CD4-positive, alpha-beta T cell treated with Interferon alpha-2 for 1 hour (primary cell): ENCODE results near the gene DAZAP1.

ENCODE experiments used
- DNase-seq, 2 donors: peaks; one replicate each; pipeline ENCODE4 v3.0.0-alpha.2; 2020 to 2022

Gene DAZAP1

DNA sequence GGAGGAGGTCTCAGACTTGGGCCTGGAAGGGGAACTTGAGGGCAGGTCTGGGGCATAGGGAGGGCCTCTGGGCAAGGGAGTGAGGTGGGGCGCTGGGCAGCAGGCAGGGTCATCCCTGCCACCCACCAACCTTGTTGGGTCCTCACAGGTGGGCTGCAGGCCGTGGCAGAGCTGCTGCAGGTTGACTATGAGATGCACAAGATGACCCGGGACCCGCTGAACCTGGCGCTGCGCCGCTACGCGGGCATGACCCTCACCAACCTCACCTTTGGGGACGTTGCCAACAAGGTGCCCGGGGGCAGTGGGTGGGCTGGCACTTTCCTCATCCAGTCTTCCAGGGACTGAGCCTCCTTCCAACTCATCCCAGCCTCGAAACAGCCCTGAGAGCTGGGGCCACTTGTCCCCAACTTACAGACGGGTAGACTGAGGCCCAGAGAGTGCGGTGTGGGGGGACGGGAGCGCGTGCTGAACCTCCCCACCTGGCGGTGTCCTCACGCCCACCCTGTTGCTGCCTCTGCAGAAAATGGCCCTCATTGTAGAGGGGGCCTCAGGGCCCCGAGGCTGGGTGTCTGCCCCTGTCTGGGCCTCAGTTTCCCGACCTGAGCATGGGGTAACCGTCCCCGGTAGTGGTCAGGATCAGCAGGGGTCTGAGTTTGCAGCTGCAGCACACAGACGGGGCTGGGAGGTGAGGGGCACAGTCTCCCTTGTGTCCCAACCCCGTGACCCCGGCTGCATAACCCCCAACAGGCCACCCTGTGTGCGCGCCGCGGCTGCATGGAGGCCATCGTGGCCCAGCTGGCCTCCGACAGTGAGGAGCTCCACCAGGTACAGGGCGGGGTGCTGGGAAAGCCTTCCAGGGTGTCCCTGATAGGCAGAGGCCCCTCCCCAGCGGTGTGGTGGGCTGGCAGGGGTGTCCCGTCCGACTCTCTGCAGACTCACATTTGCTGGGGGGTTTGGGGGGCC lies 52.9 kb downstream of the DAZAP1 start:
- no peak for DNase-seq

DNA sequence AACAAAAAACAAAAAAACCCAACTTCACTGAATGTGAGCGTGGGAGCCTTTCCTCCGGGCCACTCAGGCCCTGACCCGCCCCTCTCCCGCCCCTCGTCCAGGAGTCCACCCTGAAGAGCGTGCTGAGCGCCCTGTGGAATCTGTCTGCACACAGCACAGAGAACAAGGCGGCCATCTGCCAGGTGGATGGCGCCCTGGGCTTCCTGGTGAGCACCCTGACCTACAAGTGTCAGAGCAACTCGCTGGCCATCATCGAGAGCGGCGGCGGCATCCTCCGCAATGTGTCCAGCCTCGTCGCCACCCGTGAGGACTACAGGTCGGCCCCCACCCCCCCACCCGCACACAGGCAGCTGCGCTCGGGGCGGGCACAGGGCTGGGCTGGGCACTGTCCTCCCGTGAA lies 54.5 kb downstream of the DAZAP1 start:
- no peak for DNase-seq

DNA sequence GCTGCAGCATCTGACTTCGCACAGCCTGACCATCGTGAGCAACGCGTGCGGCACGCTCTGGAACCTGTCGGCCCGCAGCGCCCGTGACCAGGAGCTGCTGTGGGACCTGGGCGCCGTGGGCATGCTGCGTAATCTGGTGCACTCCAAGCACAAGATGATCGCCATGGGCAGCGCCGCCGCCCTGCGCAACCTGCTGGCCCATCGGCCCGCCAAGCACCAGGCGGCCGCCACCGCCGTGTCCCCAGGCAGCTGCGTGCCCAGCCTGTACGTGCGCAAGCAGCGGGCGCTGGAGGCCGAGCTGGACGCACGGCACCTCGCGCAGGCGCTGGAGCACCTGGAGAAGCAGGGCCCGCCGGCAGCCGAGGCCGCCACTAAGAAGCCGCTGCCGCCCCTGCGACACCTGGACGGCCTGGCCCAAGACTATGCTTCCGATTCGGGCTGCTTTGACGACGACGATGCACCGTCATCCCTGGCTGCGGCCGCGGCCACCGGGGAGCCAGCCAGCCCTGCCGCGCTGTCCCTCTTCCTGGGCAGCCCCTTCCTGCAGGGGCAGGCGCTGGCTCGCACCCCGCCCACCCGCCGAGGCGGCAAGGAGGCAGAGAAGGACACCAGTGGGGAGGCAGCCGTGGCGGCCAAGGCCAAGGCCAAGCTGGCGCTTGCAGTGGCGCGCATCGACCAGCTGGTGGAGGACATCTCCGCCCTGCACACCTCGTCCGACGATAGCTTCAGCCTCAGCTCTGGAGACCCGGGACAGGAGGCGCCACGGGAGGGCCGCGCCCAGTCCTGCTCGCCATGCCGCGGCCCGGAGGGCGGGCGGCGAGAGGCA lies 58.0 kb downstream of the DAZAP1 start:
- DNase-seq: peak in 1 of 2 donors; percentile 52

DNA sequence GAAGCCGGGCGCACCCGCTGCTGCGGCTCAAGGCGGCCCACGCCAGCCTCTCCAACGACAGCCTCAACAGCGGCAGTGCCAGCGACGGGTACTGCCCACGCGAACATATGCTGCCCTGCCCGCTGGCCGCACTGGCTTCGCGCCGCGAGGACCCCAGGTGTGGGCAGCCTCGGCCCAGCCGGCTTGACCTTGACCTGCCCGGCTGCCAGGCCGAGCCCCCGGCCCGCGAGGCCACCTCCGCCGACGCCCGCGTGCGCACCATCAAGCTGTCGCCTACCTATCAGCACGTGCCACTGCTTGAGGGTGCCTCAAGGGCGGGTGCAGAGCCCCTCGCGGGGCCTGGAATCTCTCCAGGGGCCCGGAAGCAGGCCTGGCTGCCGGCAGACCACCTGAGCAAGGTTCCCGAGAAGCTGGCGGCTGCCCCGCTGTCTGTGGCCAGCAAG lies 58.7 kb downstream of the DAZAP1 start:
- no peak for DNase-seq

DNA sequence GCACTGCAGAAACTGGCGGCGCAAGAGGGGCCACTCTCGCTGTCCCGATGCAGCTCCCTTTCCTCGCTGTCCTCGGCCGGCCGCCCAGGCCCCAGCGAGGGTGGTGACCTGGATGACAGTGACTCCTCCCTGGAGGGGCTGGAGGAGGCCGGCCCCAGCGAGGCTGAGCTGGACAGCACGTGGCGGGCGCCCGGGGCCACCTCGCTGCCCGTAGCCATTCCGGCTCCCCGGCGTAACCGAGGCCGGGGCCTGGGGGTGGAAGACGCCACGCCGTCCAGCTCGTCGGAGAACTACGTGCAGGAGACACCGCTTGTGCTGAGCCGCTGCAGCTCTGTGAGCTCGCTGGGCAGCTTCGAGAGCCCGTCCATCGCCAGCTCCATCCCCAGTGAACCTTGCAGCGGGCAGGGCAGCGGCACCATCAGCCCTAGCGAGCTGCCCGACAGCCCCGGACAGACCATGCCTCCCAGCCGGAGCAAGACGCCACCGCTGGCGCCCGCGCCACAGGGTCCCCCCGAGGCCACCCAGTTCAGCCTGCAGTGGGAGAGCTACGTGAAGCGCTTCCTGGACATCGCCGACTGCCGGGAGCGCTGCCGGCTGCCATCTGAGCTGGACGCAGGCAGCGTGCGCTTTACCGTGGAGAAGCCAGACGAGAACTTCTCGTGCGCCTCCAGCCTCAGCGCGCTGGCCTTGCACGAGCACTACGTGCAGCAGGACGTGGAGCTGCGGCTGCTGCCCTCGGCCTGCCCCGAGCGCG lies 59.3 kb downstream of the DAZAP1 start:
- DNase-seq: no peak

DNA sequence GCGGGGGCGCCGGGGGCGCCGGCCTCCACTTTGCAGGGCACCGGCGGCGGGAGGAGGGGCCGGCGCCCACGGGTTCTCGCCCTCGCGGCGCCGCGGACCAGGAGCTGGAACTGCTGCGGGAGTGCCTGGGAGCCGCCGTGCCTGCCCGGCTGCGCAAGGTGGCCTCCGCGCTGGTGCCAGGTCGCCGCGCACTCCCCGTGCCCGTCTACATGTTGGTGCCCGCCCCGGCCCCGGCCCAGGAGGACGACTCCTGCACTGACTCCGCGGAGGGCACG lies 59.8 kb downstream of the DAZAP1 start:
- DNase-seq: no peak

DNA sequence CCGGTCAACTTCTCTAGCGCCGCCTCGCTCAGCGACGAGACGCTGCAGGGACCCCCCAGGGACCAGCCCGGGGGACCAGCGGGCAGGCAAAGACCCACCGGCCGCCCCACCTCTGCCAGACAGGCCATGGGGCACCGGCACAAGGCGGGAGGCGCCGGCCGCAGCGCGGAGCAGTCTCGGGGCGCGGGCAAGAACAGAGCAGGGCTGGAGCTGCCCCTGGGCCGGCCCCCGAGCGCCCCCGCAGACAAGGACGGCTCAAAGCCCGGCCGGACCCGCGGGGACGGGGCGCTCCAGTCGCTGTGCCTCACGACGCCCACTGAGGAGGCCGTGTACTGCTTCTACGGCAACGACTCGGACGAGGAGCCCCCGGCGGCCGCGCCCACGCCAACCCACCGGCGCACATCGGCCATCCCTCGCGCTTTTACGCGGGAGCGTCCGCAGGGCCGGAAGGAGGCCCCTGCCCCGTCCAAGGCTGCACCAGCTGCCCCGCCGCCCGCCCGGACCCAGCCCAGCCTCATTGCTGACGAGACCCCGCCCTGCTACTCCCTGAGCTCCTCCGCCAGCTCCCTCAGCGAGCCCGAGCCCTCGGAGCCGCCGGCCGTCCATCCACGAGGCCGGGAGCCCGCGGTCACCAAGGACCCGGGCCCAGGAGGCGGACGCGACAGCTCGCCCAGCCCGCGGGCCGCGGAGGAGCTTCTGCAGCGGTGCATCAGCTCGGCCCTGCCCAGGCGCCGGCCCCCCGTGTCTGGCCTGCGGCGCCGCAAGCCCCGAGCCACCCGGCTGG lies 60.3 kb downstream of the DAZAP1 start:
- DNase-seq: no peak

DNA sequence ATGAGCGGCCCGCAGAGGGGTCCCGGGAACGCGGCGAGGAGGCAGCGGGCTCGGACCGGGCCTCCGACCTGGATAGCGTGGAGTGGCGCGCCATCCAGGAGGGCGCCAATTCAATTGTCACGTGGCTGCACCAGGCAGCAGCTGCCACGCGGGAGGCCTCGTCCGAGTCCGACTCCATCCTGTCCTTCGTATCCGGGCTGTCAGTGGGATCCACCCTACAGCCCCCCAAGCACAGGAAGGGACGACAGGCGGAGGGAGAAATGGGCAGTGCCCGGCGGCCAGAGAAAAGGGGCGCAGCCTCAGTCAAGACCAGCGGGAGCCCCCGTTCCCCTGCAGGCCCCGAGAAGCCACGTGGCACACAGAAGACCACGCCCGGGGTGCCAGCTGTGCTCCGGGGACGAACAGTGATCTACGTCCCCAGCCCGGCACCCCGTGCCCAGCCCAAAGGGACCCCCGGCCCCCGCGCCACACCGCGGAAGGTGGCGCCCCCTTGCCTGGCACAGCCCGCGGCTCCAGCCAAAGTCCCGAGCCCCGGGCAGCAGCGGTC lies 61.0 kb downstream of the DAZAP1 start:
- DNase-seq: no peak

DNA sequence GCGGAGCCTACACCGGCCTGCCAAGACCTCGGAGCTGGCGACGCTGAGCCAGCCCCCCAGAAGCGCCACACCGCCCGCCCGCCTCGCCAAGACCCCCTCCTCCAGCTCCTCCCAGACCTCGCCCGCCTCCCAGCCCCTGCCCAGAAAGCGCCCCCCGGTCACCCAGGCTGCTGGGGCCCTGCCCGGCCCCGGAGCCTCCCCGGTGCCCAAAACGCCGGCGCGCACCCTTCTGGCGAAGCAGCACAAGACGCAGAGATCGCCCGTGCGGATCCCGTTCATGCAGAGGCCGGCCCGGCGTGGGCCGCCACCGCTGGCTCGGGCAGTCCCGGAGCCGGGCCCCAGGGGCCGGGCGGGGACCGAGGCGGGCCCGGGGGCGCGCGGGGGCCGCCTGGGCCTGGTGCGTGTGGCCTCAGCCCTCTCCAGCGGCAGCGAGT lies 61.5 kb downstream of the DAZAP1 start:
- no peak for DNase-seq

DNA sequence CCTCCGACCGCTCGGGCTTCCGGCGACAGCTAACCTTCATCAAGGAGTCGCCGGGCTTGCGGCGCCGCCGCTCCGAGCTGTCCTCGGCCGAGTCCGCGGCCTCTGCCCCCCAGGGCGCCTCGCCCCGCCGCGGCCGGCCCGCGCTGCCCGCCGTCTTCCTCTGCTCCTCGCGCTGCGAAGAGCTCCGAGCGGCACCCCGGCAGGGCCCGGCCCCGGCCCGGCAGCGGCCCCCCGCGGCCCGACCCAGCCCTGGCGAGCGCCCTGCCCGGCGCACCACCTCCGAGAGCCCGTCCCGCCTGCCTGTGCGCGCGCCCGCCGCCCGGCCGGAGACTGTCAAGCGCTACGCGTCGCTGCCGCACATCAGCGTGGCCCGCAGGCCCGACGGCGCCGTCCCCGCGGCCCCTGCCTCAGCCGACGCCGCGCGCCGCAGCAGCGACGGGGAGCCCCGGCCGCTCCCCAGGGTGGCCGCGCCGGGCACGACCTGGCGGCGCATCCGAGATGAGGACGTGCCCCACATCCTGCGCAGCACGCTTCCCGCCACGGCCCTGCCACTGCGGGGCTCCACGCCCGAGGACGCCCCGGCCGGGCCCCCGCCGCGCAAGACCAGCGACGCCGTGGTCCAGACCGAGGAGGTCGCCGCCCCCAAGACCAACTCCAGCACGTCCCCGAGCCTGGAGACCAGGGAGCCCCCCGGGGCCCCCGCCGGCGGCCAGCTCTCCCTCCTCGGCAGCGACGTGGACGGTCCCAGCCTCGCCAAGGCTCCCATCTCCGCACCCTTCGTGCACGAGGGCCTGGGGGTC lies 62.1 kb downstream of the DAZAP1 start:
- DNase-seq: no peak

DNA sequence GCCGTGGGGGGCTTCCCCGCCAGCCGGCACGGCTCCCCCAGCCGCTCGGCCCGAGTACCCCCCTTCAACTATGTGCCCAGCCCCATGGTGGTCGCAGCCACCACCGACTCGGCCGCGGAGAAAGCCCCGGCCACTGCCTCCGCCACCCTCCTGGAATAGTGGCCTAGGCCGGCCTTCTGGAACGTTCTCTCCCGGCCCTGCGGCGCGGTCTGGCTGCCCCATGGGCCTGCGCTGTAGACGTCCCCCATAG lies 62.6 kb downstream of the DAZAP1 start:
- no peak for DNase-seq

DNA sequence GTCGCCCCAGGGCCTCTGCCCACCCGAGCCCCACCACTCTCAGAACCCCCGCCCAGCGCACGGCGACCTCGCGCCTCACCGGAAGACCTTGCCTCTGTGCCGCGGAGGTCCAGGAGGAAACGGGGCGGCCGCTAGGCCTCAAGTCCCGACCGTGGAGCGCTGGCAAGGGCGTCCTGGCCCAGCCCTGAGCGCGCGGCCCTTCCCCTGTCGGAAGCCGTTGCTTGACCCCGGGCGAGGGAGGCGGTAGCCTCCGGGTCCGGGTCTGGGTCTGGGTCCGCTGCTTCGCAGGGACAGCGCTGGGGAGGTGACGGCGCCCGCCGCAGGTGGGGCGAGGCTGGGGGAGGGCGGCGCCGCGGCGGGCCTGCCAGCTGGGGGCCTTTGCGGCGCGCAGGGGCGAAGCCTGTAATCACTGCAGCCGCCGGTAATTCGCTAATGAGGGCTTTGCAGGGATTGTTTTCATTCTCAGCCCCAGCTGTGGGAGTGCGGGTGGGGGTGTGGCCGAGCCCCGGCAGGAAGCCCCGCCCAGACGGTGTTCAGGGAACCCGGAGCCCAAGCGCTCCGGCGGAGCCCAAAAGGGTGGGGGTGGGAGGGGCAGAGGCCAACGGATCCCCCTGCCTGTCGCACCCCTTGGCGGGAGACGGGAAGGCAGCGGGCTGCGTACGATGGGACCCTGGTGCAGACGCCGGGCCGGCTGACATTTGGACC lies 63.1 kb downstream of the DAZAP1 start:
- peak; percentile 61 to 81 for DNase-seq

DNA sequence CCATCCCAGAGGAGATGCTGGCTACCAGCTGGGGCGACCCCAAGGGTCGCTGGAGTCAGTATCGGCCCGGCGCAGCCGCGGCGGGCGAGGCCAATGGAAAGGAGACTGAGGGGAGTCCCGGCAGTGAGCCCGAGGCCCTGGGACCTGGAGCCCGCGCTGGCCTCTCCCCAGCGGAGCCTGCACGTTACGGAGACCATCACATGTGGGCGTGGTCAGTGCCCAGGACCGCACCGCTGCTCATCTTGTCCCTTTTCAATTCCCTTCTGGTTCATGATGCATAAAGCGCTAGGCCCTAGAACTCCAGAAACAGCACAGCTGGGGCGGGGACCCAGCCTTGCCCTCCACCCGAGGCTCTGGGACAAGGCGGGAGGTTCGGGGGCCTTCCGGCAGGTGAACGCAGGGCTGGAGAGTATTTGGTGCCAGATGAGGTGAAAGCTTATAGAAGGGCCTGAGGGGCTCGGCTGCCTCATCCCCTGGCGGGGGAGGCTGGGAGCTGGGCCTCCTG lies 63.7 kb downstream of the DAZAP1 start:
- DNase-seq: no peak

DNA sequence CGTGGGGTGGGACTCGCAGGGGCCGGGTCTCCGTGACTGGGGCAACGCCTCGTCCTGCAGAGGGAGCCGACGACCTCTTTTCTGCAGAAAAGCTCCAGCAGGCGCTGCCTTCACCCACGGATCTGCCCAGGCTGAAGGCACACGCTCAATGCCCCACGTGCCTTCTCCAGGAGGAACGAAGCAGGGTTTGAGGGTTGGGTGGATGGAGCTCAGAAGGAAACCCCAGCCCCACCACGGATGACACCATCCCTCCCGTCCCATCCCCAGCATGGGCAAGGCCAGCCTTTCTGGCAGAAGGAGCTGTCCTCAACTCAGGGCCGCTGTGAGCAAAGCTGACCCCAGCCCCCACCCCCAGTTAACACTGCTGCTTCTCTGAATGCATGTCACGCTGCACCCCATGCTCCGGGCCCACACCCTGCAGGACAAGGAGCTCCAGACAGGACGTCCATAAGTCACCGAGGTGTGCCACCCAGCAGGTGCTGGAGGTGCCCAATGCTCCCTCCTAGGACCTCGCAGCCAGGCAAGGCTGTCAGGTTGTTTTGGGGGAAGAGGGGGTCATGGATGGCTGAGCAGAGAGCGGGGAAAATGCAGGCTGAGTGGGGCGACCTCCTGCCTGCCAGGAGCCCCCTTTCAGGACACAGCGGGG lies 64.3 kb downstream of the DAZAP1 start:
- no peak for DNase-seq

DNA sequence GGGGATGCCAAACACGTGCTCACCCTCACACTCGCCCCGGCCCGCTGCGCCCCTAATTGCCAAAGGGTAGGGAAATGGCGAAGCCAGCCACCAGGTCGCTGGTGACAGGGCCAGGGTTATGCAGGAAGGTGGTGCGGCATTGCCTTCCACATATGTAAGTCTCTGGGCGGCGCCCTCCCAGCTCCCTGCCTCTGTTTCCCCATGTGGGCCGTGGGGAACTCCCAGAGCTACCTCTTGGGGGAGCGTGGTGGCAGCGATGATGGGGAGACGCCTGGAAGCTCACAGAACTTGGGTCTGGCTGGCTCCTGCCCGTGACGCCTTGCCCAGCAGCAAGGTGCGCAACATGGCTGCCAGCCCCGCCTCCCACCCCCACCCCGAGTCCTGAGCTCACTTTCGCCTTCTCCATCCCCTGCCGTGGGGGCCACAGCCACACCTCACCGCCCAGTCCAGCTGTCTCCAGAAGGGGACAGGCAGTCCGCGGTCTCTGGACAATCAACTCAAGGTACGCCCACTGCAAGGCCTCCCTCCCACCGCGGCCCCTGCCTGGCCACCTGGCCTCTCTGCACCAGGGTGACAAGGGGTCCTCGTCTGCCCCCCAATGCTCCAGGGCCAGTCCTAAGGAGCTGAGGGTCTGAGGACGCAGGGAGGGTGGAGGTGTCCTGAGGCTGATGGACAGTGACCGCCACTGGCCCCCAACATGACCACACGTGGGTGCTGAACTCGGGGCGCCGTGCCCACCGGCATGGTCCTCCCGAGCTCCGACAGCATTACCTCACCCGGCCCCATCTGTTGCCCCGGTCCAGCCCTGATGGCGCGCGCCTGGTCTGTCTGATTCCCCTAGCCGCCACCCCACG lies 65.1 kb downstream of the DAZAP1 start:
- DNase-seq: no peak

DNA sequence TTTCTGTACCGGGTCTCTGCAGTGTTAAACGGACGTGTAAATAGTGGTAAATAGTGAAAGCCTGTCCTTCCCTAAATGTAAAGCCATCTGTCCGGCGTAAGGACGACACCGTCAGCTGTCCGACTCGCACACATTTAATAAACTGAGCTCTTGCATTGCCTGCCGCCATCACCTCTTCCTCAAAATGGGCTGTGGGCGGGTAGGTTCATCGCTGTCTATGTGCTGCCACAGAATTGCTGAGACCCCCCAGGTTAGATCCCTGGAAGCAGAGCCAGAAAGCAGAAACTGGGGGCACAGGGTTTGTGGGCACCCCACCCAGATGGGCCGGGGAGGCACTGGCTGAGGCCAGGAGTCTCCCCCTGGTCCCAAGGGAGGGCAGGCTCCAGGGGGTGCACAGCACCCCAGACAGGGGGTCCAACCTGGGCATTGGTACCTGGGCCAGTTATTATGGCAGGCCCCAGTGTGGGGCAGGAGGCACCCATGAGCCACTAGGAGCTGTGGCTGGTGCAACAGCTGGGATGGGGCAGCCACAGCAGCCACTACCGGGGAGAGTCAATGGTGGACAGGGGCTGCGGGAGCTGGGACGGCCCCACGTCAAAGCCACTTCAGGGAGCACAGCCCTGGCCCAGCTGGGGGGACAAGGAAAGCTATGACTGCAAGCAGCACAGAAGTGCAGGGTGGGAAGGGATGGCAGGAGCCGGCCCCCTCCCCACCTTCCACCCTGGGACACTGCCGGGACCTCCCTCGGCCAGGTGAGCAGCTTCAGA lies 65.9 kb downstream of the DAZAP1 start:
- DNase-seq: no peak

DNA sequence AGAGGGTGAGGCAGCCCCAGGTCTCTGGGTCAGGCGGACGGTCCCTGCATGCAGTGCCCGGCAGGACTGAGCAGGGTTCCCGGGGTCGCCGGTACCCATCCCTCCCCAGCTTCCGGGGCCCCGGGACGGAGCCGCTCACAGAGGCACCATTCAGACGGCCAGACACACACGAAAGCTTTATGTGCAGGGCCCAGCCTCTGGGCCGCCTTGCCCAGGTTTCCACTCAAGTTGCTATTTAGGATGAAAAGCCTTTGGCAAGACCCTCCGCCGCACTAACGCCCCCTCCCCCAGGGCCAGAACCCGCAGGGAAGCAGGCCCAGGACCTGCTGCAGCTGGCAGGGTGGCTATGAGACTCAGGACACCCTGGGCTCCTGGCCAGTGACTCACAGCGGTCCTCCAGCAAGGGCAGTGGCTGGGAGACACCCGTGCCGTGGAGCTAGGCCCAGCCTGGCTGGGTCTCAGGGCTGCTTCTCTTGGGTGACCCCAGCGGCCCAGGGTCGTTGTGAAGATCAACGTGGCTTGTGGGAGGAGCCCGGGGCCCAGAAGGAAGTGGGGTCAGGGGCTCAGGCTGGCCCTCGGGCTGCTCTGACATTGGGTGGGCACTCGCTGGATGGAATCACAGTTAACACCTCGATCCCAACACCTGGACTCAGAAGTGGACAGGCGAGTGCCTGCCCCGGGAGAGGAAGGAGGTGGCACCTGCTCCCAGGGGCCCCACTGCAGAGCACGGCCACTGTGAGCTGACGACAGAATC lies 66.8 kb downstream of the DAZAP1 start:
- DNase-seq: no peak
